Nephron progenitor cell (in vitro differentiated cells): ENCODE results near the gene TBC1D10A.

Source experiments
- DNase-seq: peaks from one replicate; pipeline ENCODE4 v3.0.0; 2021
- H3K27ac Mint-ChIP-seq: 2 replicates; pipeline ENCODE4 v1.8.0; 2021; ENCODE audit warnings: mild to moderate bottlenecking, moderate library complexity, mixed read lengths
- H3K27me3 Mint-ChIP-seq: 2 replicates; pipeline ENCODE4 v1.8.0; 2021; ENCODE audit warnings: mild to moderate bottlenecking, low read depth, mixed read lengths; ENCODE audit not compliant: poor library complexity
- H3K36me3 Mint-ChIP-seq: 2 replicates; pipeline ENCODE4 v1.8.0; 2021; ENCODE audit warnings: low read depth, mixed read lengths
- H3K4me1 Mint-ChIP-seq: 2 replicates; pipeline ENCODE4 v1.8.0; 2021; ENCODE audit warnings: mixed read lengths
- H3K4me3 Mint-ChIP-seq: 2 replicates; pipeline ENCODE4 v1.8.0; 2021; ENCODE audit warnings: mild to moderate bottlenecking, moderate library complexity, mixed read lengths
- H3K9me3 Mint-ChIP-seq: 2 replicates; pipeline ENCODE4 v1.8.0; 2021; ENCODE audit warnings: mild to moderate bottlenecking, moderate library complexity, mixed read lengths
- CTCF ChIP-seq: fragments of 200-600 bp; sonication (generic); IDR thresholded peaks from 2 replicates; pipeline ENCODE4 v1.5.0; 2021; ENCODE audit warnings: antibody characterized with exemption

The TBC1D10A gene

GRCh38 chr22:30294066-30294465 lies 32.7 kb downstream of the TBC1D10A start:
- Mint-ChIP-seq H3K4me1 (peaks cover 31% of the 10 kb centered on the region), H3K27me3 (no peaks in the 10 kb centered on the region), H3K36me3 (no peaks in the 10 kb centered on the region), H3K4me3 (no peak overlapping the region), H3K9me3 (no peaks in the 10 kb centered on the region), H3K27ac (no peak overlapping the region)
- DNase-seq = no peak
- TF ChIP-seq CTCF = no peak

GRCh38 chr22:30293026-30293425 lies 33.7 kb downstream of the TBC1D10A start:
- TF ChIP-seq CTCF = no peak
- Mint-ChIP-seq H3K9me3 (no peaks in the 10 kb centered on the region), H3K27ac (no peak overlapping the region), H3K4me3 (no peak overlapping the region), H3K36me3 (no peaks in the 10 kb centered on the region), H3K4me1 (peaks cover 36% of the 10 kb centered on the region), H3K27me3 (no peaks in the 10 kb centered on the region)
- DNase-seq = no peak

GRCh38 chr22:30292069-30292970 lies 34.4 kb downstream of the TBC1D10A start:
- TF ChIP-seq CTCF = no peak
- Mint-ChIP-seq H3K27me3 (no peaks in the 10 kb centered on the region), H3K36me3 (no peaks in the 10 kb centered on the region), H3K27ac (no peak overlapping the region), H3K4me3 (no peak overlapping the region), H3K9me3 (no peaks in the 10 kb centered on the region), H3K4me1 (peaks cover 40% of the 10 kb centered on the region)
- DNase-seq = no peak

GRCh38 chr22:30291058-30291892 lies 35.5 kb downstream of the TBC1D10A start:
- Mint-ChIP-seq H3K27me3 (no peaks in the 10 kb centered on the region), H3K36me3 (no peaks in the 10 kb centered on the region), H3K27ac (no peak overlapping the region), H3K4me3 (no peak overlapping the region), H3K9me3 (no peaks in the 10 kb centered on the region), H3K4me1 (peaks cover 40% of the 10 kb centered on the region)
- no peak for TF ChIP-seq CTCF
- no peak for DNase-seq

- peak; percentile 23 for DNase-seq
- H3K27me3 Mint-ChIP-seq = no peaks in the 10 kb centered on the region
- H3K9me3 Mint-ChIP-seq = no peaks in the 10 kb centered on the region
- no peak overlapping the region for H3K27ac Mint-ChIP-seq
- H3K36me3 Mint-ChIP-seq = no peaks in the 10 kb centered on the region
- H3K4me1 Mint-ChIP-seq = peaks cover 36% of the 10 kb centered on the region
- no peak for TF ChIP-seq CTCF
- H3K4me3 Mint-ChIP-seq = peak overlapping the region; percentile 73
Measured at GRCh38 chr22:30290342-30291057, 36.2 kb downstream of the TBC1D10A start.
